Right atrium auricular region (tissue), 2 donors: ENCODE data around the gene CCS. TPM values are rescaled to one million over a fixed set of nuclear protein-coding genes. Genes with fewer than 3 reads are reported as not detected.
A peak's percentile ranks its signal among the peaks of the same experiment; 100 is the strongest.

Source experiments
- DNase-seq: peaks from one replicate; pipeline ENCODE4 v3.0.0-alpha.2; 2019; ENCODE audit warnings: low spot score
- H3K27ac ChIP-seq, 2 donors: fragments of 200-600 bp; sonication (generic); 1 replicate in 1 of 2; 2 replicates in 1 of 2; pipeline ENCODE4 v1.5.1; 2016 to 2019
- H3K27me3 ChIP-seq, 2 donors: fragments of 200-600 bp; sonication (generic); one replicate each; pipeline versions ENCODE4 v1.5.1 to v1.6.0; 2017 to 2019
- H3K36me3 ChIP-seq: fragments of 200-600 bp; sonication (generic); one replicate; pipeline ENCODE4 v1.5.1; 2016
- H3K4me1 ChIP-seq, 2 donors: fragments of 200-600 bp; sonication (generic); one replicate each; pipeline versions ENCODE4 v1.5.1 to v1.6.0; 2017 to 2019
- H3K4me3 ChIP-seq, 2 donors: fragments of 200-600 bp; sonication (generic); 1 replicate in 1 of 2; 2 replicates in 1 of 2; pipeline ENCODE4 v1.5.1; 2017 to 2019; ENCODE audit warnings: mild to moderate bottlenecking in 1 of 2, moderate library complexity in 1 of 2
- H3K9me3 ChIP-seq, 2 donors: fragments of 200-600 bp; sonication (generic); one replicate each; pipeline ENCODE4 v1.5.1; 2019
- total RNA-seq, 2 donors: library from RNA; depleted of rRNA; stranded (reverse); fragments of >200 nt; gene quantifications; one replicate each; pipeline ENCODE4 v1.1.0, GENCODE V29; 2016
- TF ChIP-seq, protein P1 (sequence below), 2 donors: fragments of 200-600 bp; sonication (generic); IDR thresholded peaks; one replicate each; pipeline ENCODE4 v1.5.1; 2019; ENCODE audit warnings: antibody characterized with exemption in 2 of 2

CCS gene
- total RNA-seq, 2 donors from 2014 or later: 13.8 to 18.6 TPM

DNA sequence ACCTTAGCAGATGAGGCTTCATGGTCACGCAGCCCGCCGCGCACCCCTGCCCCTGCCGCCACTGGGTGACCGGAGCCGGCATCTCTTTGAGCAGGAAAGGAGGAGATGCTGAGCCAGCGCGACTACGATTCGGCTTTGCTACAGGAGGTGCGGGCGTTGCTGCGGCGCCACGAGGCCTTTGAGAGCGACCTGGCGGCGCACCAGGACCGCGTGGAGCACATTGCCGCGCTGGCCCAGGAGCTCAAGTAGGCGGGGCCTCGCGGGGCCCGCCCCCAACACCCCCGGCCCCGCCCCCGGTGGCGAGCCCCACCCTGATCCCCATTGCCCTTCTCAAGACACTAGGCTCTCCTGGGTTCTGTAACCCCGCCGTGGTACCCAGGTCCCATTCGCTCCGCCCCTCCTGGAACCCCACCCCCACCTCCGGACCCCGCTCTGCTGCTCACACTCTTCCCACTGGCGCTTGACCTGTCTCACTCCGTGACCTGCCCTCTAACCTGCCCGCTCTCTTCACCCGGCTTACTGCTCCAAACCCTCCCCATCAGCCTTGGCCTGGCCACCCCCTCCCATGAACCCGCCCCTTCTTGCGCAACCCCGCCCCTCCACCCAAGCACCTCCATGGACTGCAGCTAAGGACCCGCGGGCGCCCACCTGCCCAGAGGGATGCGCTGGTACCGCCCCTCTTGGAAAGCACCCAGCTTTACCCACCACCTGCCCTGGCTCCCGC is 33.7 kb upstream of the CCS start:
- no peaks in the 10 kb centered on the region for H3K27me3 ChIP-seq
- TF ChIP-seq, protein P1, sequence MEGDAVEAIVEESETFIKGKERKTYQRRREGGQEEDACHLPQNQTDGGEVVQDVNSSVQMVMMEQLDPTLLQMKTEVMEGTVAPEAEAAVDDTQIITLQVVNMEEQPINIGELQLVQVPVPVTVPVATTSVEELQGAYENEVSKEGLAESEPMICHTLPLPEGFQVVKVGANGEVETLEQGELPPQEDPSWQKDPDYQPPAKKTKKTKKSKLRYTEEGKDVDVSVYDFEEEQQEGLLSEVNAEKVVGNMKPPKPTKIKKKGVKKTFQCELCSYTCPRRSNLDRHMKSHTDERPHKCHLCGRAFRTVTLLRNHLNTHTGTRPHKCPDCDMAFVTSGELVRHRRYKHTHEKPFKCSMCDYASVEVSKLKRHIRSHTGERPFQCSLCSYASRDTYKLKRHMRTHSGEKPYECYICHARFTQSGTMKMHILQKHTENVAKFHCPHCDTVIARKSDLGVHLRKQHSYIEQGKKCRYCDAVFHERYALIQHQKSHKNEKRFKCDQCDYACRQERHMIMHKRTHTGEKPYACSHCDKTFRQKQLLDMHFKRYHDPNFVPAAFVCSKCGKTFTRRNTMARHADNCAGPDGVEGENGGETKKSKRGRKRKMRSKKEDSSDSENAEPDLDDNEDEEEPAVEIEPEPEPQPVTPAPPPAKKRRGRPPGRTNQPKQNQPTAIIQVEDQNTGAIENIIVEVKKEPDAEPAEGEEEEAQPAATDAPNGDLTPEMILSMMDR (IDR thresholded peaks at IDR 0.05): no peak
- peaks cover 4% of the 10 kb centered on the region for H3K36me3 ChIP-seq
- DNase-seq: no peak
- peaks cover 0 to 9% of the 10 kb centered on the region in 2 donors for H3K4me1 ChIP-seq
- no peaks in the 10 kb centered on the region for H3K9me3 ChIP-seq
- H3K27ac ChIP-seq: no peak overlapping the region
- peak overlapping the region in 1 of 2 donors; percentile 21 for H3K4me3 ChIP-seq

DNA sequence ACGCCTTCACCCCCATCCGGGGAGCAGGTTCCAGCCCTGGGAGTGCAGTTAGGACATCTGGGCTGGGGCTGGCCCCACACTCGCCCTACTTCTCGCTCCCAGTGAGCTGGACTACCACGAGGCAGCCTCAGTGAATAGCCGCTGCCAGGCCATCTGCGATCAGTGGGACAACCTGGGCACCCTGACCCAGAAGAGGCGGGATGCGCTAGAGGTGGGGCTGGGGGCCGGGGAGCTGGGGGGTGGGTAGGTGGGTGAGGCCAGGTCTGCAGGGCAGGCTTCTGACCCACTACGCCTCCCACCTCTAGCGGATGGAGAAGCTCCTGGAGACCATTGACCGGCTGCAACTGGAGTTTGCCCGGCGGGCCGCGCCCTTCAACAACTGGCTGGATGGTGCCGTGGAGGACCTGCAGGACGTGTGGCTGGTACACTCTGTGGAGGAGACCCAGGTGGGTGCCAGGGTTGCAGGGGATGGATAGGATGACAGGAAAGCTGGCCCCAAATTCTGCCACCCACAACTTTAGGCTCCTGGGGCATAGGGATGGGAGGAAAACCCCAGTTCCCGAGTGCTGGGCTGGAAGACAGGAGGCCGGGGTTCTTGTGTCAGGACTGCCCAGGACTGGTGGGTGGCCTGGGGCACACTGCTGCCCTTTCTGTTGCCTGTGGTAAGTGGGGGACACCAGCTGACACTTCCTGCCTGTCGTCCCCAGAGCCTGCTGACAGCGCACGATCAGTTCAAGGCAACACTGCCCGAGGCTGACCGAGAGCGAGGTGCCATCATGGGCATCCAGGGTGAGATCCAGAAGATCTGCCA is 32.9 kb upstream of the CCS start:
- Histone ChIP-seq H3K27me3 (no peaks in the 10 kb centered on the region), H3K36me3 (peaks cover 4% of the 10 kb centered on the region), H3K4me1 (peaks cover 0 to 9% of the 10 kb centered on the region in 2 donors), H3K4me3 (no peak overlapping the region), H3K9me3 (no peaks in the 10 kb centered on the region), H3K27ac (no peak overlapping the region)
- no peak for DNase-seq
- TF ChIP-seq, protein P1 (IDR thresholded peaks at IDR 0.05): no peak

DNA sequence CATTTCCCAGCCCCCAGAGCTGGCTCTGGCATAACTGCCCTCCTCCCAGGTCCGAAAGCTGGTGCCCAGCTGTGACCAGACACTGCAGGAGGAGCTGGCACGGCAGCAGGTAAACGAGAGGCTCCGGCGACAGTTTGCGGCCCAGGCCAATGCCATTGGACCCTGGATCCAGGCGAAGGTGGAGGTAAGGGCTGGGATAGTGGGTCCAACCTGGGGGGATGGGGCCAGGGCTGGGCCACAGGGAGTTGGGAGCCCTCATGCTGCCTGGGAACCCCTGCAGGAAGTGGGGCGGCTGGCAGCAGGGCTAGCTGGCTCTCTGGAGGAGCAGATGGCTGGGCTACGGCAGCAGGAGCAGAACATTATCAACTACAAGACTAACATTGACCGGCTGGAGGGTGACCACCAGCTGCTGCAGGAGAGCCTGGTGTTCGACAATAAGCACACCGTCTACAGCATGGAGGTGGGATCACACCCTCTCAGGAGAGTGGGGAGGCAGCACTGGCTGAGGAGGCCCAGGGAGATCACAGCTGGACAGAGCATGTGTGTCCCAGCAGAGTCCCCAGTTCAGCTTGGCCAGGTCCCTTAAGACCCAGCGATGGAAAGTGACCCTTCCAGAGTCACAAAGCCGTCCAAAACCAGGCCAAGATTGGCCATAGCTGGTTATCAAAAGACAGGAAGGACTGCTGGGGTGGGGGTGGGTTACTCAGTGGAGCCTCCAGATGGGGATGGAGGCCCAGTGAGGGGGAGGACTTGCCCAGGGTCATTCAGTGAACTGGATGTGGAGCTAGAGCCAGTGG is 31.6 kb upstream of the CCS start:
- no peaks in the 10 kb centered on the region for H3K9me3 ChIP-seq
- TF ChIP-seq, protein P1 (IDR thresholded peaks at IDR 0.05): no peak
- peaks cover 9% of the 10 kb centered on the region for H3K36me3 ChIP-seq
- H3K4me1 ChIP-seq: peaks cover 0 to 9% of the 10 kb centered on the region in 2 donors
- no peak overlapping the region for H3K27ac ChIP-seq
- H3K27me3 ChIP-seq: no peaks in the 10 kb centered on the region
- no peak for DNase-seq
- H3K4me3 ChIP-seq: no peak overlapping the region

DNA sequence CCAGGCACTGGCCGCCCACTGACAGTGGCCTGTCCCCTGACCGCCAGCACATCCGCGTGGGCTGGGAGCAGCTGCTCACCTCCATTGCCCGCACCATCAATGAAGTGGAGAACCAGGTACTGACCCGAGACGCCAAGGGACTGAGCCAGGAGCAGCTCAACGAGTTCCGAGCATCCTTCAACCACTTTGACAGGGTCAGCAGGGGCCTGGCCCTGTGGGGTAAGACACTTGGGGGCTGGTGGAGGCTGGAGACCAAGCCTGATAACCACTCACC is 31.1 kb upstream of the CCS start:
- no peak for DNase-seq
- TF ChIP-seq, protein P1 (IDR thresholded peaks at IDR 0.05): no peak
- H3K4me1 ChIP-seq: peaks cover 0 to 9% of the 10 kb centered on the region in 2 donors
- no peak overlapping the region for H3K4me3 ChIP-seq
- no peaks in the 10 kb centered on the region for H3K9me3 ChIP-seq
- peaks cover 9% of the 10 kb centered on the region for H3K36me3 ChIP-seq
- no peak overlapping the region for H3K27ac ChIP-seq
- H3K27me3 ChIP-seq: no peaks in the 10 kb centered on the region

DNA sequence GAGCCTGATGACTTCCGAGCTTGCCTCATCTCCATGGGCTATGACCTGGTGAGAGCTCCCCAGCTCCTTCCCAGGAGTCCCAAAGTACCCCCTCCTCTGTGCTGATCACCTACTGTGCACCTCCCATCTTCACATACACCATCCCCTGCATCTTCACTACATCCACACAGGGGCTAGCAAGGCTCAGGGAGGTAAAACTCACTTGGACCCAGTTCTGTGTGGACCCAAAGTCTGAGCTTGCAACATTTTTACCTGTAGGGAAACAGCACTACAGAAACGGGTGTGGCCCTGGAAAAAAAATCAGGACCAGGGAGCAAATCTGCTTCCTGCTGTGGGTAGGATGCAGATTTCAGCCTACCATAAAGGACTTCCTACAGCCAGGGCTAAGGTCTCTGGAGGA is 30.7 kb upstream of the CCS start:
- TF ChIP-seq, protein P1 (IDR thresholded peaks at IDR 0.05): no peak
- H3K4me3 ChIP-seq: no peak overlapping the region
- peaks cover 9% of the 10 kb centered on the region for H3K36me3 ChIP-seq
- no peak for DNase-seq
- no peaks in the 10 kb centered on the region for H3K27me3 ChIP-seq
- peaks cover 0 to 10% of the 10 kb centered on the region in 2 donors for H3K4me1 ChIP-seq
- H3K9me3 ChIP-seq: no peaks in the 10 kb centered on the region
- no peak overlapping the region for H3K27ac ChIP-seq
